Epithelial cell of esophagus (primary cell): ENCODE measurements around the gene GJA10.

ENCODE experiments used
- DNase-seq: peaks from one replicate; pipeline ENCODE4 v3.0.0; 2010; ENCODE audit warnings: low read depth
- H3K4me3 ChIP-seq: 2 replicates; pipeline ENCODE4 v1.5.1; 2011; ENCODE audit warnings: mild to moderate bottlenecking, low read length, control low read depth
- TF ChIP-seq, protein P1 (sequence below): IDR thresholded peaks from 2 replicates; pipeline ENCODE4 v1.5.1; 2011; ENCODE audit warnings: low read depth, mild to moderate bottlenecking, low read length, control low read depth, inconsistent platforms; ENCODE audit not compliant: insufficient read depth; ENCODE audit errors: missing control alignments

GJA10 gene

DNA sequence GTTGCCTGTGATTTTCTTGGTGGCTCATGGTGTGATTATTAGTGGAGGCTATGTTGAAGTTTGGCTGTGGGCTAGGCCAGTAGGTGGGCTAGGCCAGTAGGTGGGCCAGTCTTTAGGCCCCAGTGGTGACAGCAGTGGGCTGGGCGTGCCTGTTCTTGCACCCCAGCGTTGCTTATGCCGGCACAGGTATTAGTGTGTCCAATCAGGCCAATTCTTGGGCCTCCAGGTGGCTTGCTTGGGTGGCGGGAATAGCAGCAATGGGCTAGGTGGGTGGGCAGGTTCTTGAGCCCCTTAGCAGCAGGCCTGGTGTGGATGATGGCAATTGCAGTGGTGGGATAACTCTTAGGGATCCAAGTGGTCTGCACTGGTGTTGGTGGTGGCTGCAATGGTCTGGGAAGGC, 22.9 kb downstream of the GJA10 start:
- TF ChIP-seq, protein P1, sequence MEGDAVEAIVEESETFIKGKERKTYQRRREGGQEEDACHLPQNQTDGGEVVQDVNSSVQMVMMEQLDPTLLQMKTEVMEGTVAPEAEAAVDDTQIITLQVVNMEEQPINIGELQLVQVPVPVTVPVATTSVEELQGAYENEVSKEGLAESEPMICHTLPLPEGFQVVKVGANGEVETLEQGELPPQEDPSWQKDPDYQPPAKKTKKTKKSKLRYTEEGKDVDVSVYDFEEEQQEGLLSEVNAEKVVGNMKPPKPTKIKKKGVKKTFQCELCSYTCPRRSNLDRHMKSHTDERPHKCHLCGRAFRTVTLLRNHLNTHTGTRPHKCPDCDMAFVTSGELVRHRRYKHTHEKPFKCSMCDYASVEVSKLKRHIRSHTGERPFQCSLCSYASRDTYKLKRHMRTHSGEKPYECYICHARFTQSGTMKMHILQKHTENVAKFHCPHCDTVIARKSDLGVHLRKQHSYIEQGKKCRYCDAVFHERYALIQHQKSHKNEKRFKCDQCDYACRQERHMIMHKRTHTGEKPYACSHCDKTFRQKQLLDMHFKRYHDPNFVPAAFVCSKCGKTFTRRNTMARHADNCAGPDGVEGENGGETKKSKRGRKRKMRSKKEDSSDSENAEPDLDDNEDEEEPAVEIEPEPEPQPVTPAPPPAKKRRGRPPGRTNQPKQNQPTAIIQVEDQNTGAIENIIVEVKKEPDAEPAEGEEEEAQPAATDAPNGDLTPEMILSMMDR = no peak
- H3K4me3 ChIP-seq = no peak overlapping the region
- DNase-seq = no peak

DNA sequence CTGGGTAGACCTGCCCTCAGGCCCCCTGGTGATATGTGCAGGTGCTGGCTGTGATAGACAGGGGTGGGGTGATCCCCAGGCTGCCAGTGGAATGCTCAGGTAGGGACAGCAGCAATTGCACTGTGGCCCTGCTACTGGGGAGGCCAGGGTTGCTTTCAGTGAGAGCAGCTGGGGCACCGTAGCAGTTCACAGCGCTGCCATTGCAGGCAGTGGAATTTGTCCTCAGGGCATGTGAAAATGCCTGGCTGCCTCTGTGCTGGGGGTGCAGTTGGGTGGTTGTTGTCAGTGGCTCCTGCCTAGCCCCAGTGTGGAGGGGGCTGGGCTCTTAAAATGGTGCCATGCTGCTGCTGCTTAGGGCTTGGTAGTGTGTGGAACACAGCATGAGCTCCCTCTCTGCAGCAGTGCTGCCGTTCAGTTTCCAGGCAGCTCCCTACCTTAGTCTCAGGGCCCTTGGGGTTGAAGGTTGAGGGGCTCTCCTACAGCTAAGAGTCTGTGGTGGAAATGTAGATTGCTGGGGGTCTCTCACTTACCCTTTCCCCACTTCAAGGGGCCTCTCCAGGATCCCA, 23.6 kb downstream of the GJA10 start:
- DNase-seq = no peak
- no peak overlapping the region for H3K4me3 ChIP-seq
- TF ChIP-seq, protein P1 = no peak

DNA sequence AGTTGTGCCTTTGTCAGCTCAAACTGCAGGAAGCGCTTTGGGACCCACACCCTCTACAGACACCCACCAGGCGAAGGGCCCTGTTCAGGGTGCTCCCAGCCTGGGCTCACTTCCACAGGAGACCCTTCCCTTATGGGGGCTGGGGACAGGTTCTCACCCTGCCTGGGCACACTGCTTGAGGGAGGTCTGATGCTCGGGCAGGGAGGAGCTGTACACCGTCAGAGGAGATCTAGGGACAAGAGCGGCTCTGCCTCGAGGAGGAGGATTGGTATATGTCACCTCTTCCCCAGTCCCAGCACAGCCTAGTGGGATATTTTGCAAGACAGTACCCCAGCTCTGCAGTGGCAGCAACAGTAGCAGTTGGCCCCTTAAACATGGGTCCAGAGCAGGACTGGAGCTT, 26.9 kb downstream of the GJA10 start:
- TF ChIP-seq, protein P1 = no peak
- no peak overlapping the region for H3K4me3 ChIP-seq
- DNase-seq = no peak

DNA sequence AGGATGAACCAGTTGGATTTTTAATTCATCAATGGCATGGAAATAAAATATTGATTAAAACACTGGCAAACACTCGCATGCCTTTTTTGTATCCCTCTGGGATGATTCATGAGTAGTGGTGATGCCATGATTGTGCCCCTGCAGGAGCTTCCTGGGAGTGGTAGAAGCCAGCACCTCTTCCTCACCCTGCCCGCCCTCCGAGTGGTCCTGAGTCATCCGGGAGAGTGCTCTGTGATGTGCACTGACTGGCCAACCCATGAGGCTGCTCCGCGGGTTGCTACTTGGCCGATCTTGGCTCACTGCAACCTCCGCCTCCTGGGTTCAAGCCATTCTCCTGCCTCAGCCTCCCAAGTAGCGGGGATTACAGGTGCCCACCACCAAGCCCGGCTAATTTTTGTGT, 27.4 kb downstream of the GJA10 start:
- H3K4me3 ChIP-seq = no peak overlapping the region
- peak; percentile 91 for DNase-seq
- TF ChIP-seq, protein P1 = no peak

DNA sequence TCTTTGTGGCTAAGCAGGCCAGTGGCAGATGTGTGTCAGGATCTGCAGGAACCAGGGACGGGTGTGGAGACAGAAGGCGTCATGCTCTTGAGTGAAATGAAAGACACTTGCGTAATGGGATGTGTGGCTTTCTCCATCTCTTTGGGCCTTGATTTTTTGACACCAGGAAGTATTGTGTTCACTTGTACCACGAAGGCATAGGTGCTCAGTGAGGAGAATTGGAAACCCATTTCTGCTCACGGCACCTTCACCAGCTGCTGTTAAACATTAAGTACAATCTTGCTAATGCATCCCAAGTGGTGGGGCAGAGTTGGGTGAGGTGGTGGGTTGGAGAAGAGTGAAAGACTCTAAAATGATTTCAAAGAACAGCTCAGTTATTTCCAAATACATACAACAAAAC, 30.0 kb downstream of the GJA10 start:
- H3K4me3 ChIP-seq = no peak overlapping the region
- peak; percentile 50 for DNase-seq
- TF ChIP-seq, protein P1 = no peak

DNA sequence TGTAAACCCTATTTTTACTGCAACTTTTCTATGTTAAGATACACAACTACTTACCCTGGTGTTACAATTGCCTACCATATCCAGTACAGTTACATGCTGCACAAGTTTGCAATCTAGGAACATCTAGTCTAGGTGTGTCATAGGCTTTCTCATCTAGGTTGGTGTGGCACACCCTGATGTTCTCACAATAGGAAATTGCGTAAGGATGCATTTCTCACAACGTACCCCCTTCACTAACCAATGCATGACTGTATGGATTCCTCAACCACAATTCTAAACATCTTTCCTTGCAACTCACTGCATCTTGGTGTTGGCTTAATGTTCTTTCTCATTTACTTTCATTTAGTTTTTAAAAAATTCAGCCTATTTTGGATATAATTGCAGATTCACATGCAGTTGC, 31.6 kb downstream of the GJA10 start:
- peak; percentile 97 for DNase-seq
- TF ChIP-seq, protein P1 = no peak
- no peak overlapping the region for H3K4me3 ChIP-seq

DNA sequence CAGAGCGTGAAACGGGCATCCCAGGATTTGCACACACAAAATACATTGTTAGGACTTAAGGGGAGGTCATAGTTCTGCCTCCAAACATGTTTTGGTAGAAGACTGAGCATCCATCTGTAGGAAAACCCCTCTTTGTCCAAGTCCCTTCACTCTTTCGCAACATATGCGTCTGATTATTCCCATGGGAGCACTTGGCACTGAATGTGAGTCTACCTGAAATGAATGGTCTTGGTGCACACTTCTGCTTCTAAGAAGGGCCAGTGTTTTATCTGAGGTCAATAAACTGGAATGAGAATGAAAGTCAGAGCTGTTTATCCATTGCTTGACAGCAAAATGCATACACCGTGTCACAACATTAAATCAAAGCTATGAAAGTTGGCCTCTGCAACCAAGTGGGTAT, 33.0 kb downstream of the GJA10 start:
- no peak overlapping the region for H3K4me3 ChIP-seq
- no peak for DNase-seq
- TF ChIP-seq, protein P1 = no peak
